ENCODE results near the gene HIF1AN. TPM values are rescaled to one million over a fixed set of nuclear protein-coding genes. Genes with fewer than 3 reads are reported as not detected.

HIF1AN gene
- total RNA-seq, 2 donors from 2014 or later, result 11.5 to 17.7 TPM

GRCh38 chr10:100565206-100565985 lies 29.7 kb downstream of the HIF1AN start:
- H3K27me3 ChIP-seq (replicated peaks; ENCODE audit: insufficient read depth), result no peaks in the 10 kb centered on the region
- ATAC-seq (ENCODE audit: insufficient number of reproducible peaks, low FRiP score, low read depth), result no peak
- no peak overlapping the region for H3K27ac ChIP-seq
- no peak overlapping the region for H3K4me3 ChIP-seq
- H3K4me1 ChIP-seq (ENCODE audit: control insufficient read depth in 1 of 2, low read depth in 2 of 2), result peaks cover 8 to 13% of the 10 kb centered on the region in 2 donors
- no peaks in the 10 kb centered on the region for H3K9me3 ChIP-seq
- TF ChIP-seq, protein P1, sequence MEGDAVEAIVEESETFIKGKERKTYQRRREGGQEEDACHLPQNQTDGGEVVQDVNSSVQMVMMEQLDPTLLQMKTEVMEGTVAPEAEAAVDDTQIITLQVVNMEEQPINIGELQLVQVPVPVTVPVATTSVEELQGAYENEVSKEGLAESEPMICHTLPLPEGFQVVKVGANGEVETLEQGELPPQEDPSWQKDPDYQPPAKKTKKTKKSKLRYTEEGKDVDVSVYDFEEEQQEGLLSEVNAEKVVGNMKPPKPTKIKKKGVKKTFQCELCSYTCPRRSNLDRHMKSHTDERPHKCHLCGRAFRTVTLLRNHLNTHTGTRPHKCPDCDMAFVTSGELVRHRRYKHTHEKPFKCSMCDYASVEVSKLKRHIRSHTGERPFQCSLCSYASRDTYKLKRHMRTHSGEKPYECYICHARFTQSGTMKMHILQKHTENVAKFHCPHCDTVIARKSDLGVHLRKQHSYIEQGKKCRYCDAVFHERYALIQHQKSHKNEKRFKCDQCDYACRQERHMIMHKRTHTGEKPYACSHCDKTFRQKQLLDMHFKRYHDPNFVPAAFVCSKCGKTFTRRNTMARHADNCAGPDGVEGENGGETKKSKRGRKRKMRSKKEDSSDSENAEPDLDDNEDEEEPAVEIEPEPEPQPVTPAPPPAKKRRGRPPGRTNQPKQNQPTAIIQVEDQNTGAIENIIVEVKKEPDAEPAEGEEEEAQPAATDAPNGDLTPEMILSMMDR (IDR thresholded peaks at IDR 0.05), result no peak
- no peaks in the 10 kb centered on the region for H3K36me3 ChIP-seq
- no peak for DNase-seq (ENCODE audit: low spot score)

DNA sequence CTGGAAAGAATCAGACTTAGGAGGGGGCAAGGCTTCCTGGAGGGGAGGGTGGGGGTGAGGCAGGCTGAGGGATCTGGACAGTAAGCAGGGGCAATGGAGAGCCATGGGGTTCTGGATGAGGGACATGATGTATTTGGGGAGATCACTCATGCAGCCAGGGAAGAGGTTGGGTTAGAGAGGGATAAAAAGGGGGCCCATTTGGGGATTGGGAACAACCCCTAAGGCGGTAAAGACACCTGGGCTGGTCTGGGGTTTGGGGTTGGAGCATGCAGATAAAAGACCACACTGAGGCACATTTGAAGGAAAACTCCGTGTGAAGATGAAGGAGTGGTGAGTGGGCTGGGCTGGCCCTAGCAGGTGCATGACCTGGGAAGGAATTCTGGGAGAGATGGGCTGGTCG lies 30.8 kb downstream of the HIF1AN start:
- TF ChIP-seq, protein P1 (IDR thresholded peaks at IDR 0.05), result no peak
- Histone ChIP-seq H3K9me3 (no peaks in the 10 kb centered on the region), H3K4me3 (no peak overlapping the region), H3K4me1 (ENCODE audit: control insufficient read depth in 1 of 2, low read depth in 2 of 2) (peaks cover 8 to 12% of the 10 kb centered on the region in 2 donors), H3K36me3 (no peaks in the 10 kb centered on the region), H3K27me3 (replicated peaks; ENCODE audit: insufficient read depth) (no peaks in the 10 kb centered on the region), H3K27ac (no peak overlapping the region)
- ATAC-seq (ENCODE audit: insufficient number of reproducible peaks, low FRiP score, low read depth) (no peak), DNase-seq (ENCODE audit: low spot score) (no peak)

- ATAC-seq (ENCODE audit: insufficient number of reproducible peaks, low FRiP score, low read depth) (no peak), DNase-seq (ENCODE audit: low spot score) (no peak)
- Histone ChIP-seq H3K4me3 (no peak overlapping the region), H3K27me3 (replicated peaks; ENCODE audit: insufficient read depth) (no peaks in the 10 kb centered on the region), H3K4me1 (ENCODE audit: control insufficient read depth in 1 of 2, low read depth in 2 of 2) (peaks cover 5% of the 10 kb centered on the region in 2 donors), H3K36me3 (no peaks in the 10 kb centered on the region), H3K9me3 (no peaks in the 10 kb centered on the region), H3K27ac (no peak overlapping the region)
- TF ChIP-seq, protein P1 (IDR thresholded peaks at IDR 0.05), result no peak
Measured at GRCh38 chr10:100567249-100567648, 31.5 kb downstream of the HIF1AN start.

- Histone ChIP-seq H3K4me1 (ENCODE audit: control insufficient read depth in 1 of 2, low read depth in 2 of 2) (no peaks in the 10 kb centered on the region), H3K27ac (no peak overlapping the region), H3K9me3 (no peaks in the 10 kb centered on the region), H3K36me3 (no peaks in the 10 kb centered on the region), H3K4me3 (no peak overlapping the region), H3K27me3 (replicated peaks; ENCODE audit: insufficient read depth) (no peaks in the 10 kb centered on the region)
- TF ChIP-seq, protein P1 (IDR thresholded peaks at IDR 0.05), result no peak
- ATAC-seq (ENCODE audit: insufficient number of reproducible peaks, low FRiP score, low read depth), result no peak
- no peak for DNase-seq (ENCODE audit: low spot score)
Measured at GRCh38 chr10:100567826-100568225, 32.1 kb downstream of the HIF1AN start.

GRCh38 chr10:100568912-100569311 lies 33.2 kb downstream of the HIF1AN start:
- no peak for ATAC-seq (ENCODE audit: insufficient number of reproducible peaks, low FRiP score, low read depth)
- DNase-seq (ENCODE audit: low spot score), result no peak
- no peaks in the 10 kb centered on the region for H3K4me1 ChIP-seq (ENCODE audit: control insufficient read depth in 1 of 2, low read depth in 2 of 2)
- no peaks in the 10 kb centered on the region for H3K9me3 ChIP-seq
- no peaks in the 10 kb centered on the region for H3K27me3 ChIP-seq (replicated peaks; ENCODE audit: insufficient read depth)
- TF ChIP-seq, protein P1 (IDR thresholded peaks at IDR 0.05), result no peak
- H3K36me3 ChIP-seq, result no peaks in the 10 kb centered on the region
- no peak overlapping the region for H3K27ac ChIP-seq
- no peak overlapping the region for H3K4me3 ChIP-seq
